Measurements from ENCODE around the gene PRR20A. TPM values are rescaled to one million over a fixed set of nuclear protein-coding genes. Genes with fewer than 3 reads are reported as not detected.

Gene PRR20A
- total and polyA plus RNA-seq, 5 experiments from 2014 or later: not detected

DNA sequence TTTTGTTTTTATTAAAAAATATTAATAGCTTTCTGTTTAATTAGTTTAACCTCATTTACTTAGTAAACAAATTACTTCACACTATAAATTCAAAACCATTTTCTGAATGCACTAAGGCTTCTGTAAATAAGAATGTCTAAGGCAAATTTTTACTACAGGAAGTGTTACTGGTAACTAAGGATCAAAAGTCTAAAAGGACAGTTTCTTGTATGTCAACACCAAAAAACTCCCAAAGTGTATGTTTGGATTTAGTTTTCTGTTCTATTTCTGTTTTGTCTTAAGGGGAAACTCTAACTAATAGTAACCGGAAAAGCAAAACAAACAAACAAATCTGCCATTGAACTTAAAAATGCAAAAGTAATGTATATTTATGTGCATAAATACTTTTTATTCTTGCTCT, 50.9 kb downstream of the PRR20A start:
- Mint-ChIP-seq H3K36me3 (no peaks in the 10 kb centered on the region), H3K27me3 (no peaks in the 10 kb centered on the region), H3K4me3 (no peak overlapping the region), H3K27ac (no peak overlapping the region), H3K9me3 (peaks cover 0 to 14% (median 3%) of the 10 kb centered on the region in 9 donors), H3K4me1 (no peaks in the 10 kb centered on the region)
- ATAC-seq (no peak), DNase-seq (no peak)
- POLR2A ChIA-PET: no interaction called here

Other genes starting within 250 kb of the PRR20A start
- not detected for gene PRR20B, start 6.6 kb downstream of the PRR20A start, total RNA-seq
- gene PRR20B, start 6.6 kb downstream of the PRR20A start, polyA plus RNA-seq: not detected
- not detected for gene PRR20C, start 13.1 kb downstream of the PRR20A start, total RNA-seq
- gene PRR20C, start 13.1 kb downstream of the PRR20A start, polyA plus RNA-seq: not detected
- not detected for gene PRR20D, start 19.7 kb downstream of the PRR20A start, total RNA-seq
- gene PRR20D, start 19.7 kb downstream of the PRR20A start, polyA plus RNA-seq: not detected
- not detected for gene PRR20E, start 26.3 kb downstream of the PRR20A start, total RNA-seq
- gene PRR20E, start 26.3 kb downstream of the PRR20A start, polyA plus RNA-seq: not detected

Data from naive thymus-derived CD8-positive, alpha-beta T cell (primary cell).